Stimulated activated CD4-positive, alpha-beta T cell treated with anti-CD3 and anti-CD28 coated beads, TNF-alpha, amount 100 ng/mL, for 4 hours (primary cell): ENCODE results near the gene GRAP.

Source experiments
- DNase-seq, 3 experiments: peaks; one replicate each; pipeline ENCODE4 v3.0.0-alpha.2; 2020; ENCODE audit warnings: low read depth in 3 of 3

The GRAP gene

GRCh38 chr17:18984273-18985114 lies 62.3 kb downstream of the GRAP start:
- no peak for DNase-seq

GRCh38 chr17:18981642-18982424 lies 64.9 kb downstream of the GRAP start:
- no peak for DNase-seq

GRCh38 chr17:18981335-18981641 lies 65.5 kb downstream of the GRAP start:
- no peak for DNase-seq

GRCh38 chr17:18980682-18981334 lies 65.9 kb downstream of the GRAP start:
- DNase-seq, result no peak

- no peak for DNase-seq
Observed at GRCh38 chr17:18978655-18979054, 68.1 kb downstream of the GRAP start.

- no peak for DNase-seq
Observed at GRCh38 chr17:18978050-18978449, 68.7 kb downstream of the GRAP start.

GRCh38 chr17:18977646-18978045 lies 69.1 kb downstream of the GRAP start:
- no peak for DNase-seq

- DNase-seq, result no peak
Observed at GRCh38 chr17:18977021-18977420, 69.7 kb downstream of the GRAP start.

- no peak for DNase-seq
Observed at GRCh38 chr17:18976201-18976600, 70.6 kb downstream of the GRAP start.

- no peak for DNase-seq
Observed at GRCh38 chr17:18975597-18975996, 71.2 kb downstream of the GRAP start.

GRCh38 chr17:18974407-18975149 lies 72.2 kb downstream of the GRAP start:
- no peak for DNase-seq

- DNase-seq, result no peak
Observed at GRCh38 chr17:18971801-18972200, 75.0 kb downstream of the GRAP start.
